SHP77 treated with DMSO at 0.1 percent for 48 hours (cell line): ENCODE results near the gene ELAVL1.

Experiments
- DNase-seq: peaks from one replicate; lab custom pipeline; 2025; lab: John Stamatoyannopoulos, UW

ELAVL1 gene

GRCh38 chr19:7909471-7910067 lies 95.9 kb downstream of the ELAVL1 start:
- DNase-seq: no peak

DNA sequence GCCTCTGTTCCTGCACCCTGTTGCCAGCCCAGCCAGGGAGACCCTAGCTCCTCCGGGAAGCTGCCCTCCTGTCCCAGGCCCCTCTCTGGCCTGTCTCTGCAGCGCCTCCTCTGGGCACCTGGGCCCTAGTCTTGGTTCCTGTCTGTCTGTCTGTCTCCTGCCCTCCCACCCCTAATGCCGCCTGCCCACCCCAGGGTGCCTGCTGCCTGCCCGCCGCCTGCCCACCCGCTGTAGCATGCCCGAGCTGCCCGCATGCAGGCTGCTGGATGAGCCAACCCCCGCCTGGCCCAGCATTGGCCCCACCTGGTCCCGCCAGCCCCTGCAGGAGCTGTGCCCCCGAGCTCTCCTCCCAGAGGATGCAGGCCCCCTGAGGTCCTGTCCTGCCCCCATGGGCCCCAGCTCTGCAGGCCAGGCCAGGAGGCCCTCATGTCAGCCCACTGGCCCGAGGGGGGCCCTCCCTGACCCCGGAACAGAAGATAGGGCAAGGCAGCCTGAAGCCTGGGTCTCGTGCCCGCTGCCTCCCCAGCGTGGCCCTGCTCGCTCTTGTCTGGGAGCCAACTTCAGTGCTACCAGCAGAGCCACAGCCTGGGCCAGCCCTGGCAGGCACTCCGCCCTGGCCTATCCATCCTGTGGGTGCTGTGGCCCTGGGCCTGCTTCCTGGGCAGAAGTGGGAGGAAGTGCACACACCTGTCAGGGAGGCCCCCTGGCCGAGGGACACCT lies 96.5 kb downstream of the ELAVL1 start:
- DNase-seq: no peak
